OCI-LY1 (cell line): Measurements from ENCODE around the gene PRKAR1A.

ENCODE experiments used
- H2AFZ ChIP-seq: fragments of 200-600 bp; sonication (generic), shearing (Covaris generic); 2 replicates; pipeline ENCODE4 v1.6.0; 2014; ENCODE audit warnings: antibody characterized with exemption, mild to moderate bottlenecking, low read length
- H3F3A ChIP-seq: fragments of 200-600 bp; sonication (generic), shearing (Covaris generic); 2 replicates; pipeline ENCODE4 v1.6.0; 2014; ENCODE audit warnings: mild to moderate bottlenecking, antibody characterized with exemption, low read length, moderate library complexity; ENCODE audit not compliant: insufficient read depth
- H3K27ac ChIP-seq: fragments of 200-600 bp; sonication (generic); 2 replicates; pipeline ENCODE4 v1.5.1; 2014; ENCODE audit warnings: low read length, mixed run types, mild to moderate bottlenecking, low read depth; ENCODE audit not compliant: poor library complexity, severe bottlenecking
- H3K27me3 ChIP-seq: fragments of 200-600 bp; sonication (generic); 2 replicates; pipeline ENCODE4 v1.6.0; 2014; ENCODE audit warnings: antibody characterized with exemption, mild to moderate bottlenecking, low read length, moderate library complexity; ENCODE audit not compliant: insufficient read depth
- H3K36me3 ChIP-seq: fragments of 200-600 bp; sonication (generic); 2 replicates; pipeline ENCODE4 v1.6.1; 2014; ENCODE audit warnings: mild to moderate bottlenecking, antibody characterized with exemption, low read length, moderate library complexity, mixed read lengths; ENCODE audit not compliant: insufficient read depth
- H3K4me1 ChIP-seq: fragments of 200-600 bp; sonication (generic); 2 replicates; pipeline ENCODE4 v1.5.1; 2014; ENCODE audit warnings: mild to moderate bottlenecking, low read length, moderate library complexity; ENCODE audit not compliant: insufficient read depth, severe bottlenecking
- H3K4me2 ChIP-seq: fragments of 200-600 bp; sonication (generic), shearing (Covaris generic); 2 replicates; pipeline ENCODE4 v1.6.1; 2014; ENCODE audit warnings: low read length
- H3K4me3 ChIP-seq: fragments of 200-600 bp; sonication (generic); 2 replicates; pipeline ENCODE4 v1.5.1; 2014; ENCODE audit warnings: low read length, low read depth, mild to moderate bottlenecking, mixed read lengths; ENCODE audit not compliant: poor library complexity, severe bottlenecking
- H3K79me2 ChIP-seq: fragments of 200-600 bp; shearing (Covaris generic); 2 replicates; pipeline ENCODE4 v1.6.1; 2016; ENCODE audit warnings: mixed run types, low read length, mixed read lengths; ENCODE audit not compliant: insufficient read depth
- H3K9ac ChIP-seq: fragments of 200-600 bp; sonication (generic), shearing (Covaris generic); 2 replicates; pipeline ENCODE4 v1.6.1; 2014; ENCODE audit warnings: mild to moderate bottlenecking, low read length, mixed read lengths
- H3K9me2 ChIP-seq: fragments of 200-600 bp; sonication (generic), shearing (Covaris generic); 2 replicates; pipeline ENCODE4 v1.6.1; 2014; ENCODE audit warnings: low read depth, mild to moderate bottlenecking, low read length, mixed read lengths
- H3K9me3 ChIP-seq: fragments of 200-600 bp; shearing (Covaris generic); 2 replicates; pipeline ENCODE4 v1.6.1; 2014; ENCODE audit warnings: low read length, mixed read lengths
- H4K20me1 ChIP-seq: fragments of 200-600 bp; sonication (generic), shearing (Covaris generic); 2 replicates; pipeline ENCODE4 v1.6.0; 2016; ENCODE audit warnings: mild to moderate bottlenecking, low read length; ENCODE audit not compliant: insufficient read depth
- CTCF ChIP-seq: fragments of 200-600 bp; sonication (generic), shearing (Covaris generic); IDR thresholded peaks from 2 replicates; pipeline ENCODE4 v1.5.1; 2017; ENCODE audit warnings: mild to moderate bottlenecking, antibody characterized with exemption, low read length, moderate library complexity, mixed read lengths
- EZH2 ChIP-seq: fragments of 200-600 bp; sonication (generic), shearing (Covaris generic); IDR thresholded peaks from 2 replicates; pipeline ENCODE4 v1.8.0; 2017; ENCODE audit warnings: borderline replicate concordance, mixed run types, mild to moderate bottlenecking, antibody characterized with exemption, low read length, moderate library complexity, mixed read lengths

The PRKAR1A gene

GRCh38 chr17:68542698-68543463 is 30.7 kb downstream of the PRKAR1A start:
- TF ChIP-seq CTCF = no peak
- TF ChIP-seq EZH2 = no peak
- Histone ChIP-seq H3K27me3 (no peaks in the 10 kb centered on the region), H3K4me1 (peaks cover 14% of the 10 kb centered on the region), H3K4me2 (no peak overlapping the region), H3K9me2 (no peaks in the 10 kb centered on the region), H3K79me2 (no peaks in the 10 kb centered on the region), H4K20me1 (no peaks in the 10 kb centered on the region), H3K27ac (no peak overlapping the region), H3K9ac (no peak overlapping the region), H2AFZ (no peak overlapping the region), H3K4me3 (no peak overlapping the region), H3F3A (no peaks in the 10 kb centered on the region), H3K36me3 (peaks cover 10% of the 10 kb centered on the region; the same call in 1 of the 2 replicates), H3K9me3 (no peaks in the 10 kb centered on the region)

DNA sequence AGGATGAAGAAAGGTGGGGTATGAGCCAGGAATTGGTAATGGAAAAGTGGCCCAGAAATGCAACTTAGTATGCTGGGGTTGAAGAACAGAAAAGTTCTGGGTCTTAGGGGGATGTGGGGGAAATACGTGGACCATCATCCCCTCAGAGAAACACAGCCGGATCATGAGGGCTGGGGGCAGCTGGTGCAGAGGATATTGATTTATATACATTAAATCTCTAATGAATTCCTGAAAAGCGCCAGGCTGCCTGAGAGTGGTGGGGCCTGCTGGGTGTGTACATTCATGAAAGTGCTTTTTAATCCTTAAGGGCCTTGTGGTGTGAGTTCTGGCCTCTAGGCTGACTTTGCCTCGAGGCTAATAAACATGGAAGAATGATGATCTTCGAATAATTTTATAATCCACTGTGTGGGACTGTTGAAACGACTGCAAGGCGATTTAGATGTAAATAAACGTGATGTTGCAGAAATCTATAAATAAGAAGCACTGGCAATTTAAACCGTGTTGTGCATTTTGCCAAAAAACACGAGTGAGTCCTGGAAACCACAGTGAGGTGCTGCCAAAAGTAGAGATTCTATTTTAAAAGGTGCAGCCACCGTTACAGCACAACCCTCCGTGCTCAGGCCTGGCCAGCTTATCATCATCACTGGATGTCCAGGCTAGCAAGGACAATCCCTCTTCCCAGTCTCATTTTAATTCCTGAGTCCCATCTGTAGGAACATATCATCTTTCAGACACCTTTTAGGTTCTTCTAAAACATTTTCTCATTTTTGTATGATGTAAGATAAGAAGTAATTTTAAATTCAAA is 32.1 kb downstream of the PRKAR1A start:
- Histone ChIP-seq H3K4me1 (peaks cover 8% of the 10 kb centered on the region), H3K4me2 (no peak overlapping the region), H2AFZ (no peak overlapping the region), H4K20me1 (no peaks in the 10 kb centered on the region), H3K9ac (no peak overlapping the region), H3F3A (no peaks in the 10 kb centered on the region), H3K9me3 (no peaks in the 10 kb centered on the region), H3K36me3 (peaks cover 4% of the 10 kb centered on the region; the same call in 1 of the 2 replicates), H3K79me2 (no peaks in the 10 kb centered on the region), H3K4me3 (no peak overlapping the region), H3K27me3 (no peaks in the 10 kb centered on the region), H3K9me2 (no peaks in the 10 kb centered on the region), H3K27ac (no peak overlapping the region)
- no peak for TF ChIP-seq EZH2
- no peak for TF ChIP-seq CTCF

DNA sequence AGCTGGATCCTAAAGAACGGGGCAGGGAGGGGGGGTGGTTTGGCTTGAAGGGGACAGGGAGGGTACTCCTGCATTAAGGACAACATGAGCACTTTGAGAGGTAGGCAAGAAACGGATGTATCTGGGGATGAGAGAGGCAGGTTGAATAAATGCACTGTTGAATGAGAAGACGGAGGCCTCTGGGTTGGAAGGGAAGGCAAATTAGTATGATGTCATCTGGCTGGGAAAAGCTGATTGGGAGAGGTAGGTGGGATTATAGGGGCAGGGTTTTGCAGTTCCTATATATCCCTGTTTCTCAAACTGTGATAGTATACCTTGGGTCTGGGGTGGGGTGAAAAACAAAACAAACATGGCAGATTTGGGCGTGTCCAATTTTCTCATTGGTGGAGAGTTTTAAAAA is 44.3 kb downstream of the PRKAR1A start:
- Histone ChIP-seq H3K9ac (no peak overlapping the region), H2AFZ (no peak overlapping the region), H3K4me2 (no peak overlapping the region)

More for the DNA sequence above, 44.3 kb downstream of the PRKAR1A start:
- Histone ChIP-seq H3K27me3 (peaks cover 5% of the 10 kb centered on the region), H3K36me3 (no peaks in the 10 kb centered on the region), H3K27ac (no peak overlapping the region), H3K4me3 (no peak overlapping the region), H3F3A (no peaks in the 10 kb centered on the region), H3K9me3 (0 out of 2 replicates have a peak, but pooled peaks cover 4% of the 10 kb centered on the region), H3K79me2 (no peaks in the 10 kb centered on the region), H3K4me1 (no peaks in the 10 kb centered on the region), H4K20me1 (no peaks in the 10 kb centered on the region), H3K9me2 (no peaks in the 10 kb centered on the region)
- no peak for TF ChIP-seq CTCF
- no peak for TF ChIP-seq EZH2
